ENCODE data around the gene ACACA. TPM values are rescaled to one million over a fixed set of nuclear protein-coding genes. Genes with fewer than 3 reads are reported as not detected.

ACACA gene
- total and polyA plus RNA-seq, 2 experiments from 2014 or later, result 59.6 to 164 TPM

GRCh38 chr17:37450112-37450511 is 43.5 kb upstream of the ACACA start (continued):
- no peak for TF ChIP-seq STAT1 (IDR thresholded peaks at IDR 0.05; ENCODE audit: unreplicated experiment)
- TF ChIP-seq REST (IDR thresholded peaks at IDR 0.05; ENCODE audit: unreplicated experiment), result no peak
- TF ChIP-seq, protein P1, sequence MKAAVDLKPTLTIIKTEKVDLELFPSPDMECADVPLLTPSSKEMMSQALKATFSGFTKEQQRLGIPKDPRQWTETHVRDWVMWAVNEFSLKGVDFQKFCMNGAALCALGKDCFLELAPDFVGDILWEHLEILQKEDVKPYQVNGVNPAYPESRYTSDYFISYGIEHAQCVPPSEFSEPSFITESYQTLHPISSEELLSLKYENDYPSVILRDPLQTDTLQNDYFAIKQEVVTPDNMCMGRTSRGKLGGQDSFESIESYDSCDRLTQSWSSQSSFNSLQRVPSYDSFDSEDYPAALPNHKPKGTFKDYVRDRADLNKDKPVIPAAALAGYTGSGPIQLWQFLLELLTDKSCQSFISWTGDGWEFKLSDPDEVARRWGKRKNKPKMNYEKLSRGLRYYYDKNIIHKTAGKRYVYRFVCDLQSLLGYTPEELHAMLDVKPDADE (IDR thresholded peaks at IDR 0.05), result no peak

DNA sequence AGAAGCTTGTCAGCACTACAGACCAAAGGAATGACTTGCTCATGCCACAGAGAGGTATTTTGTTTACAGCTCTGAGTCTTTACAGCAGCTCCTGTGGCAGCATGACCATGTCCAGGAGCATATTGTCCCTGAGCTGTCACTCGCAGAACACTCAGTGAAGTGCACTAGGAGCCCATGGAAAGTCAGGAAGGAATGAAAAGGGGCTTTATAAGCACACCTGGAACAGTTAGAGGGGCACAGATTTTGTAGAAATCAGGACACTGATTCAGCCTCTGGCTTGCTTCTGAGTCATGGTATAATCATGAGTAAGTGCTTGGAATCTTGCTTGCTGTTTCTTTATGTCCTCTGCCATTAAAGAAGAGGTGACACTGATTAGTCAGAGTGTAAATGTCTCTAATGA is 41.0 kb upstream of the ACACA start:
- no peak overlapping the region for H3K27ac ChIP-seq (ENCODE audit: low read depth)
- no peak for DNase-seq (ENCODE audit: low spot score)
- no peak overlapping the region for H3K27ac Mint-ChIP-seq
- H3K4me3 ChIP-seq, result no peak overlapping the region
- no peaks in the 10 kb centered on the region for H4K20me1 ChIP-seq (replicated peaks; ENCODE audit: insufficient read depth)
- H3K4me3 Mint-ChIP-seq, result no peak overlapping the region
- no peak overlapping the region for H2AFZ ChIP-seq
- TF ChIP-seq EZH2phosphoT487 (IDR thresholded peaks at IDR 0.05; ENCODE audit: unreplicated experiment) (no peak), POLR2AphosphoS5 (IDR thresholded peaks at IDR 0.05; ENCODE audit: low read depth) (no peak)
- H3K36me3 ChIP-seq (ENCODE audit: insufficient read depth), result peaks cover under 1% of the 10 kb centered on the region; the same call in 1 of the 2 replicates
- H3K4me2 ChIP-seq, result no peak overlapping the region
- no peaks in the 10 kb centered on the region; the same call in 1 of the 2 replicates for H3K79me2 ChIP-seq (replicated peaks; ENCODE audit: insufficient read depth)
- peaks cover 11% of the 10 kb centered on the region; the same call in 2 of the 3 replicates for H3K4me1 Mint-ChIP-seq
- no peaks in the 10 kb centered on the region for H3K9me2 ChIP-seq (ENCODE audit: insufficient read depth)
- H3K9me3 Mint-ChIP-seq, result no peaks in the 10 kb centered on the region
- no peaks in the 10 kb centered on the region for H3K27me3 Mint-ChIP-seq (ENCODE audit: insufficient read depth, low read depth, poor library complexity)
- no peaks in the 10 kb centered on the region for H3K27me3 ChIP-seq (ENCODE audit: insufficient read depth)
- H3F3A ChIP-seq (replicated peaks; ENCODE audit: low read depth), result no peaks in the 10 kb centered on the region; the same call in 1 of the 2 replicates
- ATAC-seq, result no peak
- no peaks in the 10 kb centered on the region for H3K4me1 ChIP-seq (ENCODE audit: insufficient read depth)
- peaks cover 35% of the 10 kb centered on the region; the same call in 2 of the 3 replicates for H3K36me3 Mint-ChIP-seq (ENCODE audit: low read depth)

GRCh38 chr17:37446027-37446426 is 39.4 kb upstream of the ACACA start:
- DNase-seq (ENCODE audit: low spot score) (no peak), ATAC-seq (no peak)
- Histone ChIP-seq H3K9me2 (ENCODE audit: insufficient read depth) (no peaks in the 10 kb centered on the region), H3K36me3 (ENCODE audit: insufficient read depth) (peaks cover 5% of the 10 kb centered on the region; the same call in 1 of the 2 replicates), H3K4me2 (no peak overlapping the region), H3K79me2 (replicated peaks; ENCODE audit: insufficient read depth) (no peaks in the 10 kb centered on the region), H3K4me3 (no peak overlapping the region), H3K27ac (ENCODE audit: low read depth) (no peak overlapping the region), H3F3A (replicated peaks; ENCODE audit: low read depth) (no peaks in the 10 kb centered on the region; the same call in 1 of the 2 replicates), H3K27me3 (ENCODE audit: insufficient read depth) (no peaks in the 10 kb centered on the region), H4K20me1 (replicated peaks; ENCODE audit: insufficient read depth) (no peaks in the 10 kb centered on the region), H2AFZ (no peak overlapping the region), H3K4me1 (ENCODE audit: insufficient read depth) (no peaks in the 10 kb centered on the region)
- H3K4me1 Mint-ChIP-seq, result peaks cover 11% of the 10 kb centered on the region; the same call in 2 of the 3 replicates
- peaks cover 47% of the 10 kb centered on the region; the same call in 2 of the 3 replicates for H3K36me3 Mint-ChIP-seq (ENCODE audit: low read depth)
- peaks cover 2% of the 10 kb centered on the region for H3K27me3 Mint-ChIP-seq (ENCODE audit: insufficient read depth, low read depth, poor library complexity)
- no peaks in the 10 kb centered on the region for H3K9me3 Mint-ChIP-seq
- no peak overlapping the region for H3K4me3 Mint-ChIP-seq
- H3K27ac Mint-ChIP-seq, result no peak overlapping the region
- TF ChIP-seq EZH2phosphoT487 (IDR thresholded peaks at IDR 0.05; ENCODE audit: unreplicated experiment) (no peak), POLR2AphosphoS5 (IDR thresholded peaks at IDR 0.05; ENCODE audit: low read depth) (no peak), CTCF (conservative IDR thresholded peaks at IDR 0.05; ENCODE audit: low read depth in 2 of 2) (no peak), NANOG (IDR thresholded peaks at IDR 0.05; ENCODE audit: borderline replicate concordance) (no peak), ZNF331 (CRISPR knock-in tag; IDR thresholded peaks at IDR 0.05; ENCODE audit: low read depth) (no peak)
- TF ChIP-seq, protein P1 (IDR thresholded peaks at IDR 0.05), result no peak

Measured in GM23338 (cell line).